HG03378 (cell line): ENCODE measurements around the gene KLHL30.

ENCODE experiments used
- ATAC-seq: cut with Tn5 transposase; IDR thresholded peaks from one replicate; pipeline ENCODE4 v1.9.1; 2021; ENCODE audit warnings: mild to moderate bottlenecking, moderate library complexity; ENCODE audit not compliant: unreplicated experiment

KLHL30 gene

DNA sequence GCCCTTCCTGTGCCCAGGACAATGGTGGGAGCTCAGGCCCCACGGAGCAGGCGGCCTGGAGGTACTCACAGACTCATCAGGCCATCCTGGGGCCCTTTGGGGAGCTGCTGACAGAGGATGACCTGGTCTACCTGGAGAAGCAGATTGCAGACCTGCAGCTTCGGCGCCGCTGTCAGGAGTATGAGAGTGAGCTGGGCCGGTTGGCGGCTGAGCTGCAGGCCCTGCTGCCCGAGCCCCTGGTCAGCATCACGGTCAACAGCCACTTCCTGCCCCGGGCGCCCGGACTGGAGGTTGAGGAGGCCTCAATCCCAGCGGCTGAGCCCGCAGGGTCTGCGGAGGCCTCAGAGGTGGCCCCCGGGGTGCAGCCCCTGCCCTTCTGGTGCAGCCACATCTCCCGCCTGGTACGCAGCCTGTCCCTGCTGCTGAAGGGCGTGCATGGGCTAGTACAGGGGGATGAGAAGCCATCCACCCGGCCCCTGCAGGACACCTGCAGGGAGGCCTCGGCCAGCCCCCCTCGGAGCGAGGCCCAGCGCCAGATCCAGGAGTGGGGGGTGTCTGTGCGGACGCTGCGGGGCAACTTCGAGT, 8.3 kb upstream of the KLHL30 start:
- ATAC-seq: no peak

DNA sequence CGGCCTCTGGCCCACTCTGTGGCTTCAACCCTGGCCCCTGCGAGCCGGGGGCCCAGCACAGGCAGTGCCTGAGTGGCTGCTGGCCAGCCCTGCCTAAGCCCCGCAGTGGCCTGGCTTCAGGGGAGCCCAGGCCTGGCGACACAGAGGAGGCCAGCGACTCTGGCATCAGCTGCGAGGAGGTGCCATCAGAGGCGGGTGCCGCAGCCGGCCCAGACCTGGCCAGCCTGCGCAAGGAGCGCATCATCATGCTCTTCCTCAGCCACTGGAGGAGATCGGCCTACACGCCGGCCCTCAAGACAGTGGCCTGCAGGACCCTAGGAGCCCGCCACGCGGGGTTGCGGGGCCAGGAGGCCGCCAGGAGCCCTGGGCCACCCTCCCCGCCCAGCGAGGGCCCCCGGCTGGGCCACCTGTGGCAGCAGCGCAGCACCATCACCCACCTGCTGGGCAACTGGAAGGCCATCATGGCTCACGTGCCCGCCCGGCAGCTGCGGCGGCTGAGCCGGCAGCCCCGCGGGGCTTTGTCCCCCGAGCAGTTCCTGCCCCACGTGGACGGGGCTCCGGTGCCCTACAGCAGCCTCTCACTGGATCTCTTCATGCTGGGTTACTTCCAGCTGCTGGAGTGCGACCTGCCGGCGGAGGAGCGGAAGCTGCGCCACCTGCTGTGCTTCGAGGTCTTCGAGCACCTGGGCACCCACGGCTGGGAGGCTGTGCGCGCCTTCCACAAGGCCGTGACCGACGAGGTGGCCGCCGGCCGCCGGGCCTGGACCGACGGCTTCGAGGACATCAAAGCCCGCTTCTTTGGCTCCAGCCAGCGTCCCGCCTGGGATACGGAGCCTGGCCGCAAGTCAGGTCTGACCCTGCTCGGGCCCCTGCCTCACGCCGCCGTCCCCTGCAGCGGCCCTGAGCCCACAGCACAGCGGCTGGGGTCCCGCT, 7.5 kb upstream of the KLHL30 start:
- ATAC-seq: no peak

DNA sequence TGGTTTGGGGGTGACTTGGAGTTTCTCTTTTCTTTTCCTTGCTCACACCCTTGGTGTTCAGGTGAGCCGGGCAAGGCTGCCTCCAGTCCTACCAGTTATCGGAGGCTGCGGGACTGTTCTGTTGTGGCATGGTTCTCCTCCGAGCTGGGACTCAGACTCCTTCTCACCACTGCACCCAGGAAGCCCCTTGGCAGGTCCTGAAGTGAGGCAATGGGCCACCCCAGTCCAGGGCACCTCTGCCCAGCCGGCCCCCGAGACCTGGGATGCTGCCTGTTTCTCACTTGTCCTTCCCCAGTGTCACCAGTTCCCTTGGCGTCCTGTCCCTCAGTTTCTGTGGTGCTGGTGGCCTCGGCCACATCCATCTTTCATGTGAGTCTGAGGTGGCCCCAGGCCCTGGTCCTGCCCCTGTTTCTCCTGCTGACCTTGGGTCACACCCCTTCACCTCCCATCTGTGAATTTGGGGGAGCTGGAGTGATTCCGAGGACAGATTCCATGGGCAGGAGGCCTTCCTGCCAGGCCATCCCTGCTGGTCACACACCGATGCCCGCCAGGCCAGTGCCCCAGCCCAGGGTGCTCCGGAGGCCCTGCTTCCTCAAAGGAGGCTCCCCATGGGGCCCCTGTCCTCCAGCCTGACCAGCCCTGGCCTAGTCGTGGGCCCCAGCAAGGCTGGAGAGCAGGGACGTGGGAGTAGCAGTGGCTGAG, 6.6 kb upstream of the KLHL30 start:
- ATAC-seq: no peak

DNA sequence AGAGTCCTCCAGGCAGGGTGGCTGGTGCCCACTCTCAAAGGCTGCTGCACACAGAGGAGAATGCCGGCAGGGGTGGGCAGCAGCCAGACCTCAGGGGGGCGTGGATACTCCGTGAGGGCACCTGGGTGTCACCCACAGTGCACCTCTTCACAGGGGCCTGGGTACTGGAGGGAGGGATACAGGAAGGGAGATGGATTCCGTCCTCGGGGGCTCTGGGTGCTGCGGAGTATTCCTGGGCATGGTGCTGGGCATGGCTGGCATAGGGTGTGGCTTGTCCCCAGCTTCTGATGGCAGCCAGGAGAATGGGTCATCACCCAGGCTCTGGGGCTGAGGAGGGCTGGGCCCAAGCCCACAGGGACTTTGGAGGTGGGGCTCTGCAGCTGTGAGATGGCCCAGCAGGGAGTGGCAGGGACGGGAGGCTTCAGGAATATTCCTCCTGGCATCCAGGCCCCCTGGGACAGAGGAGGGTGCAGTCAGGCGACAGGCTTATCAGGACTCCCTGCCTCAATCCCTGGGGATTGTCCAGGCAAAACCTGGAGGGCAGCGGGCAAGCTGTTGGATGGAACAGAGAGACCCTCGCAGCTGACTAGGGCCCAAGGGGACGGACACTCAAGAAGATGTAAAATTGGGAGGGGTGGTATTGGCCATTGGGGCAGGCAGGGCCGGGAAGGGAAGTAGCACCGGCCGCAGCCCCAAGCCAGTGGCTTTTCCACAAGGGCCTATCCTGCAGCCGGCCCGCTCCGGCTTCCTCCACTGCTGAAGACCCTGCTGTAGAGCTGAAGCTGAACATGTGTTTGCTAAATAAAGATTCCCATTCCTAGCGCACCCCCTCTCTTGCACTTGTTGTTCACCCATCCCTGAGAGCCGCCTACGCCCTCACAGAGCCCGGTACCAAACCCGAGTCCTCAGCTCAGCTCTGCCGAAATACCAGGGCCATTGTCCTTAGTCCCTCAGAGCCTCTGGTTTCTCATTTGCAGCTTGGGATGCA, 5.7 kb upstream of the KLHL30 start:
- ATAC-seq: no peak

DNA sequence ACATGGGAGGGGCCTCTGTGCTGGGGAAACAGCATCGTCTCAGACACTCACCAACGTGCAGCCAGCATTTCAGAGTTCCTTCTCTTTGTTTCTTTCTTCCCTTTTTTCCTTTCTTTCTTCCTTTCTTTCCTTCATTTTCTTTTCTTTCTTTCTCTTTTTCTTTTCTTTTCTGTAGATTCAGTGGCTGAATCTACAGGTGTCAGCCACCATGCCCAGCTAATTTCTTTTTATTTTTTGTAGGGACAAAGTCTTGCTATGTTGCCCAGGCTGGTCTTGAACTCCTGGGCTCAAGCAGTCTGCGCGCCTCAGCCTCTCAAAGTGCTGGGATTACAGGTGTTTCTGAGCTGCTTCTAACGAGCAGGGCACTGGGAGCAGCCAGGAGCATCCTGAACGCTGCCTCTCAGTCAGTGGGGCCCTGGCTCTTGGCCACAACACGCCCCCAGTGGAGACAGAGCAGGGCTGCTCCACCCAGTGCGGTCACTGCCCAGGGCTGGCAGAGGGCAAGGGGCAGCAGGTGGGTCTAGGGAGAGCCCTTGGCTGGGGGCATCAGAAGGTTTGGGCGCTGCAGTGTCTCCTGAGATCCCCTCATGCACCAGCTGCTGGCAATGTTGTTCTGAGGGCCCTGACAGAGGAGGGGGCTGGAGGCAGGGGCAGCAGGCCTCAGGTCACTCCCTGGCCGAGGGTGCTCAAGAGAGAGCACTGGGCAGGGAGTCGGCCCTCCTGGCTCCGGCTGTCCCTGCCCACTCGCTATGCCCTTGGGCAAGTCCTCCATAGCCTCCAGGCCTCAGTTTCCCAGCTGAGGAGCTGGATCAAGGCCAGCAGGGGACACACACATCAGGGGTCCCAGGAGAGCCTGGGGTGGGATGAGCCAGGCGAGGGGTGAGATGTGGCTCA, 4.7 kb upstream of the KLHL30 start:
- no peak for ATAC-seq

DNA sequence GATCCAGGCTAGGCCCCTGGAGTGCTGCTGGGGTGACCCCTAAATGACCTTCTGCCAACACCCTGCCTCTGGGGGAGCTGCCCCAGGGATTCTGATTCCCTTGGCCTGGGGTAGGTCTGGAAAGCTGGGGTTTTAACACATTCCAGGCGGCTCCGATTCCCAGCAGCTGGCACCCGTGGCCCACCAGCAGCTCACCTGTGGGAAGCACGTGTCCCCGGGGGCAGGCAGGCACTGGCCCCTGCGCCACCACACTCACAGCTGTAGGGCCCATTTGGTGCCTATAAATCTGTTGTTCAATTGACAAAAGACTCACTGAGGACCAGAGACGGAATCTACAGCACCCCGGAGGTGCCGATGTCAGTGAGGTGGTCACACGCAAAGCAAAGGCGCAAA, 4.1 kb upstream of the KLHL30 start:
- no peak for ATAC-seq

DNA sequence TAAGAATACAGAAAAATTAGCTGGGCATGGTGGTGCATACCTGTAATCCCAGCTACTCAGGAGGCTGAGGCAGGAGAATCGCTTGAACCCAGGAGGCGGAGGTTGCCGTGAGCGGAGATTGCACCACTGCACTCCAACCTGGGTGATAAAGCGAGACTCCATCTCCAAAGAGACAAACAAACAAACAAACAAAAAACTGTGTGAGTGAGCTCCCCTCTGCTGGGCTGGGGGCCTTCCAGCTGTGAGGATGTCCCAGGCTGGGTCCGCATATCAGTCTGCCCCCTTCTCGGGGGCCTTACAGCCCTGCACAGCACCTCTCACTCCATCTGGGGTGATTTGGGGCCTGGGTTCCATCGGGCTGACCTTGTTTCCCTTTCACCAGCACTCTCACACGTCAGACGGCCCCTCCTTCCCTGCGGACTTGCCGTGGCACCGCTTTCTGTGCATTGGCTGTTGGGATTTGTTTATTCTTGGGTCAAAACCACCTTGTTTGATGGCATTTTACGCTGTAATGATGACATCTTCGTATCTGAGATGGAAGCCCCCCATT, 2.8 kb upstream of the KLHL30 start:
- no peak for ATAC-seq

DNA sequence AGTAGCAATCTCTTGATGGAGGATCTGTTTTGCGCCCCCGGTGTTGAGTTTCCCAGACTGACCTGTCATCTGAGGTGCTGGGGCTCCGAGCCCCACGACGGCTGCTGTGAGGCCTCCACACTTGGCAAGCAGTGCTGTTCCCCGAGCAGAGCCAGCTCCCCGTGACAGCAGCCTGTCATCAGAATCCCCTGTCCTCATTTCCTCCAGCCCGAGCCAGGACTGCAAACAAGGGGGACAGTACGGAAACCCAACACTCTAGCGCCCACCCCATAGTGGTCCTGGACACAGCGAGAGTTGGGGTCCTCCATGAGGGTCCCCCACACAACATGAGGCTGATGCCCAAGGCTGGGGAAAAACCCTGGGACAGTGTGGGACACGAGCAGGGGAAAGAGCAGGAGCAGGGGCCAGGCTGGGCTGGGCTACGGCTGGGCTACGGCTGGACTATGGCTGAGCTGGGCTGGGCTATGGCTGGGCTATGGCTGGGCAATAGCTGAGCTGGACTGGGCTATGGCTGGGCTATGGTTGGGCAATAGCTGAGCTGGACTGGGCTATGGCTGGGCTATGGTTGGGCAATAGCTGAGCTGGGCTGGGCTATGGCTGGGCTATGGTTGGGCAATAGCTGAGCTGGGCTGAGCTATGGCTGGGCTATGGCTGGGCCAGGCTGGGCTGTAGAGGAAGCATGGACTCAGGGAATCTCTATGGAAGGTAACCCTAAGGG, 1.5 kb upstream of the KLHL30 start:
- no peak for ATAC-seq

DNA sequence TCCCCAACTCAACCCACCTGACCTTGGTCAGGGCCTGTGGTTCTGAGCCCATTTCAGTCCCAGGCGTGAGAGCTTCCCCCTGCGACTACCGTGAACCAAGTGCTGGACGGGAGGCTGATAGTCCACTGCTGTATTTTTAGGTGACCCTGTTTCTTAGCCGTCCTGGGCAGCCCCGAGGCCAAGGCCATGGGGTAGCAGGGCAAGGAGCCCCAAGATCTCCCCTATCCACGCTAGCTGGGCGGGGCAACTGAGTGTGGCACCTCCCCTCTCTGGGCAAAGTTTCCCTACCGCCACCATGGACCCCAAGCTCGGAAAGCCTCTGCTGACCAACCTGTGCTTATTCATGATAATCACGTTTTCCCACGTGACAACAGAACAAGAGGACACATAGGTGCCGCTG, 583 bp upstream of the KLHL30 start:
- ATAC-seq: no peak

DNA sequence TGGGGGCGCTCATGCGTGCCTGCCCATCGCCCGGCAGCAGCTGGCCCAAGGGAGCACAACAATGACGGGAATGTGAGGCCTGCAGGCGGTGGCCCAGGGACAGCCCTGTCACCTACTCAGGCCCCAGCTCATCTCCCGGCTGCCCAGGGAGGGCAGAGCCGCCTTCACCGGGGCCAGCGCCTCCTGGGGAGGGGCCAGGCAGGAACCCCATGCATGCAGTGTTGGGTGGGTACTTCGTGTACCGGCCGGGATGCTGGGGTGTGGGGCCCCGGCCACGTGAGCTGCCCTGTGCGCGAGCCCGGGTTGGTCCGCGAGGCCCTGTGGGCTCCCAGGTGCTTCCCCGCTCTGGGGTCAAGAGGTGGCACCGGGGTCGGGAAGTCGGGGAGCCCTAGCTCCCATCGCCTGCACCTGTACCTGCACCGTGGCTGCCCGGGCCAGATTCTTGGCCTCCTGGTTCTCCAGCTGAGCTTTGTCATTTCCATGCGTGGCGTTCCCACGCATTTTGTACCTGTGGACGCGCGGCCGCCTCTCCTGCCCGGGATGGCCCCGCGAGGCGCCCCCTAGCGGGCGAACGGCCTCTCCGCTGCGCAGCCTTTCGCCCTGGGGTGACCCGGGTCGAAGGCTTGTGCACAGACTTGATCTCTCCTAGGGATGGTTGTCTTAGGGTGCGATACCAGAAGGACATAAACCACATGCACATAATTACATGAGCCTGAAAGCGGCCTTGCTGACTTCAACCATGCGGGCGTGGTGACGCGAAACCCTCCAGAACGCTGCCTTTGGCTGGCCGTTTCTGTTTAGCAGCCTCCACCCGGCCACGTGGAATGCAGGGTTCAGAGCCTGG, 950 bp downstream of the KLHL30 start:
- ATAC-seq: no peak

DNA sequence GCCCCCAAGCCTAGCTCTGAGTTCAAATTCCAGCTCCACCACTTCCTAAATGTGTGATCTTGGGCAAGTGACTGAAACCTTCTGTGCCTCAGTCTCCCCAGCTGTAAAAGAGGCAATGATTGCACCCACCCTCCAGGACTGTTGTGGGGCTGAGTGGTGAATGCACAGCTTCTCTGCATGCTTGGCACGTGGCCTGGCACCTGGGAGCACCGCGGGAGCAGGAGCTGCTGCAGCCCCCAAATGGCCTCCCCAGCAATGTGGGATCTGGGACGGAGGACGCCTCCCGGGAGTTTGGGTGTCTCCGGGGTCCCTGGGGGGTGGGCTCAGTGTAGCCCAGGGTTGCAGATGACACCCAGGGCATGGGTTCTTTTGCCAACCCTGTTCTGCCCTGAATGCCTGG, 1.6 kb downstream of the KLHL30 start:
- ATAC-seq: no peak

DNA sequence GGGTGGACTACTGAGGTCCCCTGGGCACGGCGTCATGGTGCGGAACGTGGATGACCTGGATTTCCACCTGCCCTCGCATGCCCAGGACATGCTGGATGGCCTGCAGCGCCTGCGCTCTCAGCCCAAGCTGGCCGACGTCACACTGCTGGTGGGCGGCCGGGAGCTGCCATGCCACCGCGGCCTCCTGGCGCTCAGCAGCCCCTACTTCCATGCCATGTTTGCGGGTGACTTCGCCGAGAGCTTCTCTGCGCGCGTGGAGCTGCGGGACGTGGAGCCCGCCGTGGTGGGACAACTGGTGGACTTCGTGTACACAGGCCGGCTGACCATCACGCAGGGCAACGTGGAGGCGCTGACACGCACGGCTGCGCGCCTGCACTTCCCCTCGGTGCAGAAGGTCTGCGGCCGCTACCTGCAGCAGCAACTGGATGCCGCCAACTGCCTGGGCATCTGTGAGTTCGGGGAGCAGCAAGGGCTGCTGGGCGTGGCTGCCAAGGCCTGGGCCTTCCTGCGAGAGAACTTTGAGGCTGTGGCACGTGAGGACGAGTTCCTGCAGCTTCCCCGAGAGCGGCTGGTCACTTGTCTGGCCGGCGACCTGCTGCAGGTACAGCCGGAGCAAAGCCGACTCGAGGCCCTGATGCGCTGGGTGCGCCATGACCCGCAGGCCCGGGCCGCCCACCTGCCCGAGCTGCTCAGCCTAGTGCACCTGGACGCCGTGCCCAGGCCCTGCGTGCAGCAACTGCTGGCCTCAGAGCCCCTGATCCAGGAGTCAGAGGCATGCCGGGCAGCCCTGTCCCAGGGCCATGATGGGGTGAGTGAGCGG, 2.5 kb downstream of the KLHL30 start:
- no peak for ATAC-seq

DNA sequence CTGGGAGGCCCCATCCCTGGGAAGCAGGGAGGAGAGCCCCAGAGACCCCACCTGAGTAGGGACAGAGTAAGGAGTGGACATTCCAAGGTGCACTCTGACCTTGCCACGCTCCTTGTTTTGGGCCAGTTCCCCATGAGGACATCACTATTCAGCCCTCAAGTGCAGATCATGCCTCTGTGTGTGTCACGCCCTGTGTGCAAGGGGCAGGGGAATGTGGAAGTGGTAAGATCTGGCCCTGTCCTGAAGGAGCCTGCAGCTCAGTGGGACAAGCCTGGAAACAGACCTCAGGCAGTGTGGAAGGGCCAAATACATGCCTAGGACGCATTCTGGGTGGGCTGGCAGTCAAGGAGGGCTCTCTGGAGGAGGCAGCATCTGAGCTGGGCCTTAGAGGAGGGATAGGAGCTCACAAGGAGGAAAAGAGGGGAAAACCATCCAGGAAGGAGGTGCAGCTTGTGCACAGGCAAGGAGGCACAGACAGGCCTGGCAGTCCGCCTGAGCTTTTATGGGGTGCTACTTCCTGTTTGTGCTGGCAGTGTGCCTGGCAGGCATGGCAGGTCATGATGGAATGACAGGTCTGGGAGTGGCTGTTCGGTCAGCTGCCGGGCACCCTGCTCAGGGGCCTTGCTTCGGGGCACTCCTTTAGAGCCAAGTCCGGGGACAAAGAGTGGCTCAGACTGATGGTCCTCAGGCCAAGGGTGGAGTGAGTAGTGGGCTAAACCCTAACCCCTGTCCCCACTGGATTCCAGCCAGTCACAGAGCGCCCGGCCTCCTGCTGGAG, 3.3 kb downstream of the KLHL30 start:
- ATAC-seq: no peak

DNA sequence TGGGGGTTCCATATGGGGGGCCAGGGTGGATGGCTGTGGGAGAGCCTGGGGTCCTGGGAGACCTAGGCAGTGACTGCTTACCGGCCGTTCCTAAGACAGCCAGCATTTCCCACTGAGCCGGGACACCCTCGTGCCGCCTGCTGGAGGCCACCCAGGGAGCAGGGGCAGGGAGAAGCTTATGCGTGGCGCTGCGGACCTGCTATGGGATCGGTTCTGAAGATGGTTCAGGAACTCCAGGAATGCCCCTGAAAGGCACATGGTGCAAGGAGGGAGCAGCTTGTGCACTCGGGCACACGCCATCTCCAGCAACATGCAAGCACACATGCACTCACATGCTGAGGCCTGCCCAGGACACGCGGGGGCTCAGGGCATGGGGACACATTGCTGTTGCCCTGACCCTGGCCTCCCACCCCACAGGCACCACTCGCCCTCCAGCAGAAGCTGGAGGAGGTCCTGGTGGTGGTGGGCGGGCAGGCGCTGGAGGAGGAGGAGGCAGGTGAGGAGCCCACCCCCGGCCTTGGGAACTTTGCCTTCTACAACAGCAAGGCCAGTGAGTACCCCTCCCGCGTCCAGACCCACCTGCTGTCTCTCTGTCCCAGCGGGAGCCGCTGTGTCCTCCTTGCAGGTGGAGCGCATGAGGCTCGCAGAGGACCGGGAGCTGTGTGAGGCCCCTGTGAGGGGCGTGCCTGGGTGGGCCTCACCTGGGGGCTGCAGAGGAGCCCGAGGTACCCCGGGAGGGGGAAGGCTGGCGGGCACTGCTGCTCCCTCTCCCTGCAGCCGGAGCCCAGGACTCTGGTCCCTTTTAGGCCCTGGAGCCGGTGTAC, 4.1 kb downstream of the KLHL30 start:
- ATAC-seq: no peak

DNA sequence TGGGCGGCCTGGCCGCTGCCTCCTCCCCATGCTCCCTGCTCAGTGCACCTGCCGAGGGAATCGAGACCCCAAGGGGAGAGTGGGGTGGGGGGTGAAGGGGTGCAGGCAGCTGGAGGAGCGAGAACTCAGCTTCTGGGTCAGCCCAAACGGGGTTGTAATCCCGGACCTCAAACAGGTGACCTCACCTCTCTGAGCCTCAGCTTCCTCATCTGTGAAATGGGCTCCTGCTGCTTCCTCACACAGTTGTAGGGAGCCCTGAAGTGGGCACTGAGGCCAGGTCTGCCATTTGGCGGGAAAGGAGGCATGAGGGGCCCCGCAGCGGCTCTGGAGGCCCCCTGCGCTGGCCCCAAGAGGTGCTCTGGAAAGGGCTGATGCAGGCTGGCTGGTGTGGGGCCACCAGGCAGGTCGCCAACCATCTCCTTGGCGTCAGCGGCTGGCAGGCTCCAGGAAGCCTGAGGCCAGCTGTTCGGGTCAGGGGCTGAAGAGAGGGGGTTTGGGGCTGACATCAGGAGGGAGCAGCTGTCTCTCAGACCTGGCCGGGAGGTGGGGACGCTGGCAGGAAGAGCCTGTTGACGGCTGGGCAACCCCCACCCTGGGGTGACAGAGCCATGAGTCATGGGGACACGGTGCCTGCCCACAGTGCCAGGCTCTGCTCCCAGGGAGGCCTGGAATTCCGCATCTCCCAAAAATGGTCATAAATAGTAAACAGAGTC, 4.9 kb downstream of the KLHL30 start:
- ATAC-seq: no peak
